Activated naive CD4-positive, alpha-beta T cell treated with anti-CD3 and anti-CD28 coated beads, Interleukin-2, amount 50 U/mL, for 72 hours (primary cell): Measurements from ENCODE around the gene HEPHL1. TPM values are rescaled to one million over a fixed set of nuclear protein-coding genes. Genes with fewer than 3 reads are reported as not detected.
"Not testable (repeated sequence)": the region's sequence is repeated elsewhere in the genome, so short reads cannot be mapped to it uniquely, and the experiment has no call there.

Source experiments
- ATAC-seq, 2 donors: fragments of 150-1000 bp; cut with Tn5 transposase; 2 replicates each; pipeline ENCODE4 v1.10.0; 2021; ENCODE audit warnings: mild to moderate bottlenecking in 2 of 2, moderate library complexity in 2 of 2
- DNase-seq, 2 donors: peaks; one replicate each; pipeline ENCODE4 v3.0.0; 2021 to 2022; ENCODE audit warnings: low spot score in 2 of 2
- H3K27ac Mint-ChIP-seq, 2 donors: one replicate each; pipeline ENCODE4 v1.8.0; 2022; ENCODE audit warnings: mild to moderate bottlenecking in 2 of 2, mixed read lengths in 2 of 2
- H3K36me3 Mint-ChIP-seq, 2 donors: one replicate each; pipeline ENCODE4 v1.8.0; 2022; ENCODE audit warnings: mixed read lengths in 2 of 2
- H3K9me3 Mint-ChIP-seq, 2 donors: one replicate each; pipeline ENCODE4 v1.8.0; 2022; ENCODE audit warnings: mixed read lengths in 2 of 2
- total RNA-seq, 2 donors: library from RNA; stranded (reverse); gene quantifications; one replicate each; pipeline ENCODE4 v1.2.3, GENCODE V29; 2022

HEPHL1 gene
- not detected for total RNA-seq

- Mint-ChIP-seq H3K27ac (no peak within 1 kb of the TSS), H3K9me3 (peaks cover 0 to 6% of the 10 kb centered on the region in 2 donors), H3K36me3 (no peaks in the 10 kb centered on the region)
- ATAC-seq, result no peak
- DNase-seq, result no peak
These were observed at the start of gene HEPHL1 for GRCh38 chr11:94020777-94021481. TSS of gene HEPHL1 (plus strand) at chr11:94021354. CDS start at chr11:94021369, 15 bp downstream.

GRCh38 chr11:93972790-93973189, 48.4 kb upstream of the HEPHL1 start:
- Mint-ChIP-seq H3K36me3 (no peaks in the 10 kb centered on the region), H3K27ac (no peak overlapping the region), H3K9me3 (peaks cover 3 to 8% of the 10 kb centered on the region in 2 donors)
- DNase-seq (no peak), ATAC-seq (no peak)

GRCh38 chr11:93973322-93974051, 47.7 kb upstream of the HEPHL1 start:
- H3K27ac Mint-ChIP-seq, ATAC-seq: not testable (repeated sequence)

GRCh38 chr11:93974759-93975158, 46.4 kb upstream of the HEPHL1 start:
- H3K36me3 Mint-ChIP-seq, result no peaks in the 10 kb centered on the region
- H3K9me3 Mint-ChIP-seq, result peaks cover 3 to 8% of the 10 kb centered on the region in 2 donors
- H3K27ac Mint-ChIP-seq, result no peak overlapping the region
- ATAC-seq, result no peak
- DNase-seq, result no peak

More at GRCh38 chr11:93973322-93974051, 47.7 kb upstream of the HEPHL1 start:
- H3K36me3 Mint-ChIP-seq, DNase-seq, H3K9me3 Mint-ChIP-seq: not testable (repeated sequence)

GRCh38 chr11:93976577-93977254, 44.4 kb upstream of the HEPHL1 start:
- H3K9me3 Mint-ChIP-seq, ATAC-seq, H3K36me3 Mint-ChIP-seq, H3K27ac Mint-ChIP-seq, DNase-seq: not testable (repeated sequence)

GRCh38 chr11:93983542-93984195, 37.5 kb upstream of the HEPHL1 start:
- Mint-ChIP-seq H3K27ac (no peak overlapping the region), H3K36me3 (no peaks in the 10 kb centered on the region), H3K9me3 (no peaks in the 10 kb centered on the region)
- no peak for DNase-seq
- ATAC-seq, result no peak

- DNase-seq (no peak), ATAC-seq (no peak)
- H3K27ac Mint-ChIP-seq, result no peak overlapping the region
- no peaks in the 10 kb centered on the region for H3K36me3 Mint-ChIP-seq
- no peaks in the 10 kb centered on the region for H3K9me3 Mint-ChIP-seq
These were observed 37.0 kb upstream of the HEPHL1 start for GRCh38 chr11:93984196-93984567.

- H3K9me3 Mint-ChIP-seq, result no peaks in the 10 kb centered on the region
- DNase-seq (no peak), ATAC-seq (no peak)
- no peaks in the 10 kb centered on the region for H3K36me3 Mint-ChIP-seq
- H3K27ac Mint-ChIP-seq, result no peak overlapping the region
These were observed 36.2 kb upstream of the HEPHL1 start for GRCh38 chr11:93984936-93985335.

GRCh38 chr11:93986716-93987115, 34.4 kb upstream of the HEPHL1 start:
- Mint-ChIP-seq H3K36me3 (no peaks in the 10 kb centered on the region), H3K27ac (no peak overlapping the region), H3K9me3 (no peaks in the 10 kb centered on the region)
- DNase-seq (no peak), ATAC-seq (no peak)

- no peak overlapping the region for H3K27ac Mint-ChIP-seq
- no peak for ATAC-seq
- H3K9me3 Mint-ChIP-seq, result peaks cover 5% of the 10 kb centered on the region in 2 donors
- DNase-seq, result no peak
- H3K36me3 Mint-ChIP-seq, result peaks cover 0 to 6% of the 10 kb centered on the region in 2 donors
These were observed 32.7 kb upstream of the HEPHL1 start for GRCh38 chr11:93988455-93988854.

GRCh38 chr11:93988912-93989311, 32.2 kb upstream of the HEPHL1 start:
- H3K27ac Mint-ChIP-seq, result no peak overlapping the region
- DNase-seq, result no peak
- H3K9me3 Mint-ChIP-seq, result peaks cover 5% of the 10 kb centered on the region in 2 donors
- no peak for ATAC-seq
- H3K36me3 Mint-ChIP-seq, result peaks cover 0 to 6% of the 10 kb centered on the region in 2 donors

- no peak overlapping the region for H3K27ac Mint-ChIP-seq
- H3K9me3 Mint-ChIP-seq, result peaks cover 8 to 10% of the 10 kb centered on the region in 2 donors
- DNase-seq (no peak), ATAC-seq (no peak)
- peaks cover 0 to 6% of the 10 kb centered on the region in 2 donors for H3K36me3 Mint-ChIP-seq
These were observed 27.4 kb upstream of the HEPHL1 start for GRCh38 chr11:93993747-93994146.

GRCh38 chr11:93997741-93998140, 23.4 kb upstream of the HEPHL1 start:
- DNase-seq (no peak), ATAC-seq (no peak)
- H3K36me3 Mint-ChIP-seq, result peaks cover 0 to 6% of the 10 kb centered on the region in 2 donors
- H3K27ac Mint-ChIP-seq, result no peak overlapping the region
- H3K9me3 Mint-ChIP-seq, result peaks cover 8 to 14% of the 10 kb centered on the region in 2 donors

- Mint-ChIP-seq H3K36me3 (no peaks in the 10 kb centered on the region), H3K27ac (no peak overlapping the region), H3K9me3 (peaks cover 0 to 4% of the 10 kb centered on the region in 2 donors)
- ATAC-seq, result no peak
- DNase-seq, result no peak
These were observed 20.5 kb upstream of the HEPHL1 start for GRCh38 chr11:94000659-94001058.

GRCh38 chr11:94002226-94002625, 18.9 kb upstream of the HEPHL1 start:
- no peak for ATAC-seq
- Mint-ChIP-seq H3K27ac (no peak overlapping the region), H3K36me3 (no peaks in the 10 kb centered on the region), H3K9me3 (peaks cover 0 to 6% of the 10 kb centered on the region in 2 donors)
- DNase-seq, result no peak

GRCh38 chr11:94007426-94007825, 13.7 kb upstream of the HEPHL1 start:
- no peak for DNase-seq
- H3K36me3 Mint-ChIP-seq, result no peaks in the 10 kb centered on the region
- H3K9me3 Mint-ChIP-seq, result peaks cover 3 to 8% of the 10 kb centered on the region in 2 donors
- H3K27ac Mint-ChIP-seq, result no peak overlapping the region
- no peak for ATAC-seq

- no peak overlapping the region for H3K27ac Mint-ChIP-seq
- peaks cover 3 to 11% of the 10 kb centered on the region in 2 donors for H3K9me3 Mint-ChIP-seq
- H3K36me3 Mint-ChIP-seq, result no peaks in the 10 kb centered on the region
- ATAC-seq (no peak), DNase-seq (no peak)
These were observed 13.2 kb upstream of the HEPHL1 start for GRCh38 chr11:94007906-94008305.
